ENCODE results near the gene CLEC4F.

CLEC4F gene, protein sequence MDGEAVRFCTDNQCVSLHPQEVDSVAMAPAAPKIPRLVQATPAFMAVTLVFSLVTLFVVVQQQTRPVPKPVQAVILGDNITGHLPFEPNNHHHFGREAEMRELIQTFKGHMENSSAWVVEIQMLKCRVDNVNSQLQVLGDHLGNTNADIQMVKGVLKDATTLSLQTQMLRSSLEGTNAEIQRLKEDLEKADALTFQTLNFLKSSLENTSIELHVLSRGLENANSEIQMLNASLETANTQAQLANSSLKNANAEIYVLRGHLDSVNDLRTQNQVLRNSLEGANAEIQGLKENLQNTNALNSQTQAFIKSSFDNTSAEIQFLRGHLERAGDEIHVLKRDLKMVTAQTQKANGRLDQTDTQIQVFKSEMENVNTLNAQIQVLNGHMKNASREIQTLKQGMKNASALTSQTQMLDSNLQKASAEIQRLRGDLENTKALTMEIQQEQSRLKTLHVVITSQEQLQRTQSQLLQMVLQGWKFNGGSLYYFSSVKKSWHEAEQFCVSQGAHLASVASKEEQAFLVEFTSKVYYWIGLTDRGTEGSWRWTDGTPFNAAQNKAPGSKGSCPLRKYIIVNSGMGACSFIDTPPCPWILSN

DNA sequence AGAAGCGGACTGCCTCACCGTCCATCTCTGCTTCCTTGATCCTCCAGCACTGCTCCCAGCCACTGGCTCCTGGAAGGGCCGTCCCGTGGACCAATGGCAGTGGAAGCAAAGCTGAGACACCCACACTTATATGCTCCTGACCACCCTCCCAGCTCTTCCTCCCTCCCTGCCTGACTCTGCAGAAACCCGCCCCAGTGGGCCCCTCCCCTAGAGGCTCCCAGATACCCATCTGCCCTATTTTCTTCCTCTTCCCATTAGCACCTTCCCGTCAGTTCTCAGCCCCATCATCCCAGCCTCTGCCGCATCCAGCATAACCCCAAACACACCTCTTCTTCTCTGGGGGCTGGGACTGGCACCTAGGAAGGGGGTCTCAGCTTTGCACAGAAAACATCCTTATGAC, at the start of gene CLEC4F:
Gene CLEC4F, minus strand, starts transcription at position 101 of the 400 bp plus-strand sequence. Its CDS starts 76 bp downstream, at position 25.
- Mint-ChIP-seq H3K4me1 (peaks cover 6% of the 10 kb centered on the region), H3K4me3 (no peak within 1 kb of the TSS), H3K36me3 (ENCODE audit: insufficient read depth) (no peaks in the 10 kb centered on the region), H3K27me3 (no peaks in the 10 kb centered on the region), H3K27ac (ENCODE audit: low read depth) (no peak within 1 kb of the TSS), H3K9me3 (no peaks in the 10 kb centered on the region)
- no peak for DNase-seq (ENCODE audit: low spot score in 2 of 2)
- no peak for ATAC-seq (replicated peaks; ENCODE audit: extremely low read depth, poor library complexity, severe bottlenecking)

DNA sequence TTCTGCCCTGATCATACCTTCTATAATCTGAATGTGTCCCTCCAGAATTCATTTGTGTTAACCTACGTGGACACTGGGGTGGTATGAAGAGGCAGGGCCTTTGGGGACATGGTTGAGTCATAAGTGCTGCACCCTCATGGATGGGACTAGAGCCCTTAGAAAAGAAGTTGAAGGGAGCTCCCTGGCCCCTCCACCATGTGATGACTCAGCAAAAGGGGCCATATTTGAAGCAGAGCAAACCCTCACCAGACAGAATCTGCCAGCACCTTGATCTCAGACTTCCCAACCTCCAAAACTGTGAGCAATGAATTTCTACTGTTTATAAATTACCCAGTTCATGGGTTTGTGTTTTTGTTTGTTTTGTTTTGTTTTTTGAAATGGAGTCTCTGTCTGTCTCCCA, 48.6 kb upstream of the CLEC4F start:
- H3K27me3 Mint-ChIP-seq: peaks cover 28% of the 10 kb centered on the region
- H3K4me1 Mint-ChIP-seq: peaks cover 7% of the 10 kb centered on the region
- H3K4me3 Mint-ChIP-seq: no peak overlapping the region
- no peaks in the 10 kb centered on the region for H3K9me3 Mint-ChIP-seq
- peaks cover 2% of the 10 kb centered on the region for H3K36me3 Mint-ChIP-seq (ENCODE audit: insufficient read depth)
- ATAC-seq (replicated peaks; ENCODE audit: extremely low read depth, poor library complexity, severe bottlenecking) (no peak), DNase-seq (ENCODE audit: low spot score in 2 of 2) (no peak)
- H3K27ac Mint-ChIP-seq (ENCODE audit: low read depth): no peak overlapping the region

DNA sequence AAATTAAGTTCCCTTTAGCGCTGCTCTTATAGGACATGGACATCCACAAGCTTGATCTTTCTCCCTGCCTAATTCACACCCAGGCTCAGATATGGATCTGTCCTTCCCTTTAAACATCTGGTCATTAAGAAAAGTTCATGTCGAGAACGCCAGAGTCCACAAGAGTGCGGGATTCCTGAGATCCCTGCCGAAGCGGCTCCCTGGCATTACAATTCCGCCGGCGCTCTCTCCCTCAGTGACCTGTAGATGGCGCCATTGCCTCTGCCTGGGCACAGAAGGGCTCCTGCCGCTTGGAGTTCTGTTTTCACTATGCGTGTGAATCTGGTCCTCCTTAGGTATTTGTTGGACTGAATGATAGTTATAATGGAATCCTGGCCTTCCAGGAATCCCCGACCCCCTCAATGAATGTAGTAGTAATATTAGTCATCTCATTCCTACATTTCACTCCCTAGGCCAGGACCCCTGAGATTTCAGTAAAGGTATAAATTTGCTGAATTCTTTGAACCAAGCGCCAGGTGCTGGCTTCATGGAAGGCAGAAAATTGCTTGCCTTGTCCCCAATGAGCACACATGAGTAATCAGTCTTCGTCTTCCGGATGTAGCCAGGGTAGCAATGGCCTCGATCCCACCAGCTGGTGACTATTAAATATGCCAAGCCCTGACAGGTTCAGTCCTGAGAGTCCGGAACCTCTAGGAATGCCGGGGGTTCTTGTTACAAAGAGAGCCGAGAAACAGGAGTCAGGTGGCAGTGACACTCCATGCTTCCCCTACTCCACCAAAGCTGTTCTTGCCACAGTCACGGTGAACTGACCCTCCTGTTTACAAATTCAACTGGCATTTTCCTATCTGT, 41.6 kb upstream of the CLEC4F start:
- Mint-ChIP-seq H3K9me3 (no peaks in the 10 kb centered on the region), H3K4me1 (peaks cover 6% of the 10 kb centered on the region), H3K4me3 (no peak overlapping the region), H3K36me3 (ENCODE audit: insufficient read depth) (no peaks in the 10 kb centered on the region), H3K27ac (ENCODE audit: low read depth) (no peak overlapping the region), H3K27me3 (peaks cover 26% of the 10 kb centered on the region)
- peak; percentile 50 to 62 for DNase-seq (ENCODE audit: low spot score in 2 of 2)
- ATAC-seq (replicated peaks; ENCODE audit: extremely low read depth, poor library complexity, severe bottlenecking): no peak

DNA sequence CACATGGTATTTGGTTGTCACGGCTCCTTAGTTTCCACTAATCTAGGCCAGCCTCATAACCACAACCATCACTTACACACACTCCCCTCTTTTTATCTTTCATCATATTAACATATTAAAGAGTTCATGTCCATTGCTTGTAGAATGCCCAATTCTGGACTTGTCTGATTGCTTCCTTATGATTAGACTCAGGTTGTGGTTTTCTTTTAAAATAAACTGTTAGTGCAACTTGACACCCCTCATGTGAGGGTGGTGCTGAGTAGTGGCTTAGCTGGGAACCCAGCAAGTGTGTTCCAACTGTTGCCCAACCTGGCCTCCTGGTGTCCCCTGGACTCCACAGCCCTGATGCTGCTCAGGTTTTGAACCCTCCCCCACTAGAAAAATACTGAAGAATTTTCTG, 35.3 kb upstream of the CLEC4F start:
- Mint-ChIP-seq H3K36me3 (ENCODE audit: insufficient read depth) (peaks cover 2% of the 10 kb centered on the region), H3K27ac (ENCODE audit: low read depth) (no peak overlapping the region), H3K4me3 (no peak overlapping the region), H3K27me3 (no peaks in the 10 kb centered on the region), H3K4me1 (peaks cover 24% of the 10 kb centered on the region), H3K9me3 (no peaks in the 10 kb centered on the region)
- DNase-seq (ENCODE audit: low spot score in 2 of 2): no peak
- ATAC-seq (replicated peaks; ENCODE audit: extremely low read depth, poor library complexity, severe bottlenecking): no peak

DNA sequence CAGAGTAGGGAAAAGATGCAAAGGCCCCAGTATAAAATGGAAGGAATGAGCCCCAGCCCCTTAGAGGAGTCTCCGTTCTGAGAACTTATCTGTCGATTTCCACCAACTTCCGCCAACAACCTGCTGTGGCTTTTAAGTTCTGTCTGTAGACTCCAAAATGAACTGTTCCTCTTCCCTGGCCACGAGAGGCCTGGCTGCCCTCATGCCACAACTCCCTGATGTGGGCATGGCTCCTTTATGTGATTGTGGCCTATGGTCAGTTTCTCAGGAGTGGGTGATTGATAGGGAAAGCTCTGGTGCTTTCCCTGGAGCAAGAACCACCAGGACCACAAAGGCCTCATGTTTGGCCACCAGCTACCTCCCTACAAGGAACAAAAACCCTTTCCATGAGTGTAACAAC, 34.0 kb upstream of the CLEC4F start:
- no peaks in the 10 kb centered on the region for H3K27me3 Mint-ChIP-seq
- H3K36me3 Mint-ChIP-seq (ENCODE audit: insufficient read depth): peaks cover 2% of the 10 kb centered on the region
- H3K27ac Mint-ChIP-seq (ENCODE audit: low read depth): no peak overlapping the region
- no peaks in the 10 kb centered on the region for H3K9me3 Mint-ChIP-seq
- no peak overlapping the region for H3K4me3 Mint-ChIP-seq
- DNase-seq (ENCODE audit: low spot score in 2 of 2) (no peak), ATAC-seq (replicated peaks; ENCODE audit: extremely low read depth, poor library complexity, severe bottlenecking) (no peak)
- H3K4me1 Mint-ChIP-seq: peaks cover 32% of the 10 kb centered on the region

DNA sequence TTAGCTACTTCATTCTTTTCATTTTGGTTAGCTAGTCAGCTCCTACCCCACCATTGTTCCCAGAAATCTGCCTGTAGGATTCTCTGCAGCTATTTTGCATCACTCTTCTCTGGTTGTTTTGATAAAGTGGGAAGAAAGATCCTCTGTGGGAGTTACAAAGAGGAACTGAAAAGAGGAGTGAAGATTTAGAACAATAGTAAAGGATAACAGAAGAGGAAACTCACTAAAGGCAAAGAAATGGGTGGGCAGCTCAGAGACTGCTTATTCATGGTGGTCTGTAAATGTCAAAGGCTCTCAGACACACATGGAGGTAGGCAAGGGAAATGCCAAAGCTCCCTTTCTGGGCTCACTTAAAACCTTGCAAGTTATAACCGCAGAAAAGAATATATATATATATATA, 32.4 kb upstream of the CLEC4F start:
- Mint-ChIP-seq H3K27ac (ENCODE audit: low read depth) (peak overlapping the region; percentile 60), H3K4me3 (no peak overlapping the region), H3K9me3 (no peaks in the 10 kb centered on the region), H3K4me1 (peaks cover 32% of the 10 kb centered on the region), H3K27me3 (no peaks in the 10 kb centered on the region), H3K36me3 (ENCODE audit: insufficient read depth) (peaks cover 2% of the 10 kb centered on the region)
- DNase-seq (ENCODE audit: low spot score in 2 of 2) (no peak), ATAC-seq (replicated peaks; ENCODE audit: extremely low read depth, poor library complexity, severe bottlenecking) (no peak)

DNA sequence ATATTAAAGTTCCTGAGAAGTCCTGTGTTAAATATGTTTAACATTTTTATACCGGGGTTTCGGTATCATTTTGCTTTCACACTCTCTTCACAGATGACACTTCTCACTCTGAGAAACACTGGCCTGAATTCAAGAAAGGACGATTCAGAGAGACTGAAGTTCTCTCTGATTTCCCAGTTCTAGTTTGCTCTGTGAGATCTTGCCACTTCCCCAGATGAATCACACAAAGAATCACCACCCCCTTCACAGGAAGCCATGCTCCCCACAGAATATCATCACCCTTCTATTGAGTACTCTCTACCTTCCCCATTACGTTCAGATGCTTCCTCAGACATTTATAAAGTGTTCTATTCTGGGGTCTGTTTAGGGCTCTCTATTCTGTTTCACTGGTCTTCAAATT, 31.3 kb upstream of the CLEC4F start:
- H3K4me1 Mint-ChIP-seq: peaks cover 32% of the 10 kb centered on the region
- no peaks in the 10 kb centered on the region for H3K9me3 Mint-ChIP-seq
- peak overlapping the region; percentile 53 for H3K4me3 Mint-ChIP-seq
- H3K36me3 Mint-ChIP-seq (ENCODE audit: insufficient read depth): peaks cover 2% of the 10 kb centered on the region
- DNase-seq (ENCODE audit: low spot score in 2 of 2) (peak in 1 of 2 donors; percentile 16), ATAC-seq (replicated peaks; ENCODE audit: extremely low read depth, poor library complexity, severe bottlenecking) (peak; percentile 95)
- peak overlapping the region; percentile 60 for H3K27ac Mint-ChIP-seq (ENCODE audit: low read depth)
- no peaks in the 10 kb centered on the region for H3K27me3 Mint-ChIP-seq

DNA sequence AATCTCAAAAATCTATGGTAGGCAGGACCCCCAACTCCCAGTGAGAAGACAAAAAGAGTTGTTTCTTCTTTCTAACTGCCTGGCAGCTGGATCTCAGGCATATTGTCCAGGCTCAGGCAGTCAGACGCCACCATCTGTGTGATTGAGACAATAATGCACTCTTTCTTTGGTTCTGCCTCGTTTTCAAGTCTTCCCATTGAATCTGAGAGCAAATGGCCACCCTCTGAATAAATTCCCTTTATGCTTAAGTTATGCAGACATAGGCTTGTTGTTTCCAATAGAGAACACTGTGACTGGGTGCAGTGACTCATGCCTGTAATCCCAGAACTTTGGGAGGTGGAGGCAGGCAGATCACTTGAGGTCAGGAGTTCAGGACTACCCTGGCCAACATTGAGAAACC, 30.5 kb upstream of the CLEC4F start:
- H3K27ac Mint-ChIP-seq (ENCODE audit: low read depth): peak overlapping the region; percentile 60
- peaks cover 32% of the 10 kb centered on the region for H3K4me1 Mint-ChIP-seq
- H3K9me3 Mint-ChIP-seq: no peaks in the 10 kb centered on the region
- DNase-seq (ENCODE audit: low spot score in 2 of 2) (no peak), ATAC-seq (replicated peaks; ENCODE audit: extremely low read depth, poor library complexity, severe bottlenecking) (no peak)
- H3K36me3 Mint-ChIP-seq (ENCODE audit: insufficient read depth): peaks cover 2% of the 10 kb centered on the region
- H3K27me3 Mint-ChIP-seq: no peaks in the 10 kb centered on the region
- H3K4me3 Mint-ChIP-seq: peak overlapping the region; percentile 53

DNA sequence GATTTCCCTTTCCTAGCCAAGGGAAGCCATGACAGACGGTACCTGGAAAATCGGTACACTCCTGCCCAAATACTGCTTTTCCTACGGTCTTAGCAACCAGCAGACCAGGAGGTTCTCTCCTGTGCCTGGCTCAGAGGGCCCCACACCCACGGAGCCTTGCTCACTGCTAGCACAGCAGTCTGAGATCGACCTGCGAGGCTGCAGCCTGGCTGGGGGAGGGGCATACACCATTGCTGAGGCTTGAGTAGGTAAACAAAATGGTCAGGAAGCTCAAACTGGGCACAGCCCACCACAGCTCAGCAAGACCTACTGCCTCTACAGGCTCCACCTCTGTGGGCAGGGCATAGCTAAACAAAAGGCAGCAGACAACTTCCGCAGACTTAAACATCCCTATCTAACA, 22.0 kb upstream of the CLEC4F start:
- Mint-ChIP-seq H3K4me3 (no peak overlapping the region), H3K36me3 (ENCODE audit: insufficient read depth) (no peaks in the 10 kb centered on the region), H3K27me3 (peaks cover 10% of the 10 kb centered on the region), H3K9me3 (no peaks in the 10 kb centered on the region), H3K4me1 (no peaks in the 10 kb centered on the region), H3K27ac (ENCODE audit: low read depth) (no peak overlapping the region)
- no peak for DNase-seq (ENCODE audit: low spot score in 2 of 2)
- ATAC-seq (replicated peaks; ENCODE audit: extremely low read depth, poor library complexity, severe bottlenecking): no peak

DNA sequence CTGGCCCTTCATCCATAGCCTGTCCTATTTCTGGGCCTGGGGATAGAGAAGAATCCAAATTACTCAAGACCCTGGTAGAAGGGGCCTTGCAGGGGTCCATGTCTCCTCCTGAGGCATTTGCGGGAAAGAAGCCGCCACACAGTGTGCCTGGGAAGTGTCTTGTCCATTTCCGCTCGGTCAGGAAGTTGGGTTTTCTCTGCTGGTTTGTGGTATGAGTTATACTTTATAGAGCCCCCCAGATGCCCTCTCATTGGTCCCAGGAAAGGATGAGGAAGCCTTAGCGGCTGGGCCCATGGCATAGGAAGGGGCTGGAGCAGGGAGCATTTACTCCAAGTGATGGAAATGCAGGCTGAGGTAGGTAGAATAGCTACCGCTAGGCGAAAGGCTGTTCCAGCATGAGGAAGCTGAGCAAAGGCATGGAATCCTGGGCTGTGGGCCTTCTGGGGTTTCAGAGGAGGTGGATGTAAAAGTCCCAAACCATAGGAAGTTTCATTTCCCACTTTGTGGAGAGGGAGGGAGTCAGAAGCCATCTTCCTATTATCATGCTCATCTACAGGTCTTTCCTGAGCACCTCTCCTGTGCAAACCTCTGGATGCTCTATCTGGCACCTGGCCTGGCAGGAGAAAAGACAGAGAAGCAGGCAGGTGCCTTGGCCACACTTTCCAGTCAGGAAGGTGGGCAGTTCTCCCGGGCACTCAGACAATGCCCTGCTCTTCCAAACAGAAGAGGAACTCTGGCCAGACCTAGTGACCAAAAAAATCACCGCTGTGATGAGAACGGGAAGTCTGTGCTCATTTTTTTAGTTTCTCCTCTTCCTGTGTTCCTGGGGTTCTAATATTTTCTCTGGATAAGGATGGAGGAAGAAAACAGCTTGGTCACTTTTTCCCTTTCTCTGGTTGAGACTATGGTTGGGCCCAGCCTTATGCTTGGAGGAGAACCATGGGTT, 17.9 kb upstream of the CLEC4F start:
- Mint-ChIP-seq H3K27ac (ENCODE audit: low read depth) (no peak overlapping the region), H3K4me3 (no peak overlapping the region), H3K27me3 (peaks cover 10% of the 10 kb centered on the region), H3K9me3 (no peaks in the 10 kb centered on the region), H3K36me3 (ENCODE audit: insufficient read depth) (no peaks in the 10 kb centered on the region), H3K4me1 (no peaks in the 10 kb centered on the region)
- ATAC-seq (replicated peaks; ENCODE audit: extremely low read depth, poor library complexity, severe bottlenecking) (no peak), DNase-seq (ENCODE audit: low spot score in 2 of 2) (no peak)

DNA sequence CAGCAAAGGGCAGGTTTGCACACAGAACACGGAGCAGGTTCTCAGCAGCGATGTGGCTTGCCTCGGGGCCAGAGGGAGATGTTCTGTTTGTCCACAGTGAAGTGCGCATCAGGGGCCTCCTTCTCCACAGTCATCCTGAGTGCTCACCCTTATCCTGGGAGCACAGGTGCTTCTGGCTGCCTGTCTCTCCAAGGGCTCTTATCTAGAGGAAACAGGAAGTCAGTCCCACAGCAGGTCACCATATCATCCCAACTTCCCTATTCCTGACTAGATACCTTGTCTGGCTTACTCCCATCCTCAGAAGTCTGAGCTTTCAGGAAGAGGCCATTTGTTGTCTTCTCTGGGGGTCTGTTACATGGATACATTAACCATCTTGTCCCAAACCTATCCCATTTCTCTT, 15.2 kb upstream of the CLEC4F start, which contains the start of gene CD207:
Gene CD207, minus strand, starts transcription at position 174 of the 400 bp plus-strand sequence. Its CDS starts 40 bp downstream, at position 134.
- ATAC-seq (replicated peaks; ENCODE audit: extremely low read depth, poor library complexity, severe bottlenecking) (no peak), DNase-seq (ENCODE audit: low spot score in 2 of 2) (no peak)
- H3K27me3 Mint-ChIP-seq: no peaks in the 10 kb centered on the region
- no peaks in the 10 kb centered on the region for H3K9me3 Mint-ChIP-seq
- no peaks in the 10 kb centered on the region for H3K36me3 Mint-ChIP-seq (ENCODE audit: insufficient read depth)
- no peak within 1 kb of the TSS for H3K4me3 Mint-ChIP-seq
- no peaks in the 10 kb centered on the region for H3K4me1 Mint-ChIP-seq
- peak within 1 kb of the TSS; percentile 75 for H3K27ac Mint-ChIP-seq (ENCODE audit: low read depth)

DNA sequence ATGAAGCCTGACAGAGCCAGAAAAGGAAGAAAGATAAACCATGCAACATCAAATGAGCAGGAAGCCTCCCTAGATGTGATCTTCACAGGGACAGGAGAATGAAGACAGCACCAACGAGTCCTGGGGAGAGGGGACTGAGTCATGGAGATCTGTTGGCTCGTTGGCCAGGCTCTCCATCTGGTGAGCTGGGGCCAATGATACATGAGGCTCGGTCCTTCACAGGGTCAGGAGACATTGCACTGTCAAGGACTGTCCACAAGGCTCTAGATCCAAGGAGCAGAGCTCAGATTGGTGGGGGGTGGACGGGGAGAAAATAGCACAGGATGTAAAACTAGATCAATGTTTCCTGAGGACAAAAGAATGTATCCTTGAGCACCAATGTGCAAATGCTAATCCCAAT, 14.5 kb upstream of the CLEC4F start:
- no peaks in the 10 kb centered on the region for H3K27me3 Mint-ChIP-seq
- no peak overlapping the region for H3K4me3 Mint-ChIP-seq
- no peaks in the 10 kb centered on the region for H3K36me3 Mint-ChIP-seq (ENCODE audit: insufficient read depth)
- no peaks in the 10 kb centered on the region for H3K4me1 Mint-ChIP-seq
- peak overlapping the region; percentile 75 for H3K27ac Mint-ChIP-seq (ENCODE audit: low read depth)
- H3K9me3 Mint-ChIP-seq: no peaks in the 10 kb centered on the region
- ATAC-seq (replicated peaks; ENCODE audit: extremely low read depth, poor library complexity, severe bottlenecking): no peak
- DNase-seq (ENCODE audit: low spot score in 2 of 2): no peak
